NCI-H1048 (cell line): ENCODE data around the gene MBD5.

Experiments used
- DNase-seq: peaks from one replicate; lab custom pipeline; 2025; lab: John Stamatoyannopoulos, UW

Gene MBD5

DNA sequence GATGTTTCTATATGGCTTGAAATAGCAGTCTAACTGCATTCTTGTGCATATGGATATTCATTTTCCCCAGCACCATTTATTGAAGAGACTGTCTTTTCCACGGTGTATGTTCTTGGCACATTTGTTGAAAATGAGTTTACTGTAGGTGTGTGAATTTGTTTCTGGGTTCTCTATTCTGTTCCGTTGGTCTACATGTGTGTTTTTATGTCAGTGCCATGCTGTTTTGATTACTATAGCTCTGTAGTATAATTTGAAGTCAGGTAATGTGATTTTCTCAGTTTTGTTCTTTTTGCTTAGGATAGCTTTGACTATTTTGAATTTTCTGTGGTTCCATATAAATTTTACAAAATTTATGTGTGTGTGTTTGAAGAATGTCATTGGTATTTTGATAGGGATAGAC lies 201.0 kb downstream of the MBD5 start:
- no peak for DNase-seq

- no peak for DNase-seq
Observed at GRCh38 chr2:148231858-148232257, 211.0 kb downstream of the MBD5 start.

- no peak for DNase-seq
Observed at GRCh38 chr2:148234143-148234542, 213.3 kb downstream of the MBD5 start.

GRCh38 chr2:148237911-148238310 lies 217.0 kb downstream of the MBD5 start:
- no peak for DNase-seq

DNA sequence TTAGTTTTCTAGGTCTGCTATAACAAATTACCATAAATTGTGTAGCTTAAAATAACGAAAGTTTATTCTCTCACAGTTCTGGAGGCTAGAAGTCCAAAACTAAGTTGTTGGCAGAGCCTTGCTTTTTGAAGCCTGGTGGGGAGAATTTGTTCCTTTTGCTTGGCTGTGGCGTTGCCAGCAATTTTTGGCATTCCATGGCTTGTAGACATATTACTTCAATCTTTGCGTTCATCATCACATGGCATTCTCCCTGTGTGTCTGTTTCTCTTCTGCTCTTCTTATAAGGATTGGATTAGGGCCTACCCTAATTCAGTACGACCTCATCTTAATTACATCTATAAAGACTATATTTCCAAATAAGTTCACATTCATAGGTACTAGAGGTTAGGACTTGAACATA lies 217.7 kb downstream of the MBD5 start:
- no peak for DNase-seq

DNA sequence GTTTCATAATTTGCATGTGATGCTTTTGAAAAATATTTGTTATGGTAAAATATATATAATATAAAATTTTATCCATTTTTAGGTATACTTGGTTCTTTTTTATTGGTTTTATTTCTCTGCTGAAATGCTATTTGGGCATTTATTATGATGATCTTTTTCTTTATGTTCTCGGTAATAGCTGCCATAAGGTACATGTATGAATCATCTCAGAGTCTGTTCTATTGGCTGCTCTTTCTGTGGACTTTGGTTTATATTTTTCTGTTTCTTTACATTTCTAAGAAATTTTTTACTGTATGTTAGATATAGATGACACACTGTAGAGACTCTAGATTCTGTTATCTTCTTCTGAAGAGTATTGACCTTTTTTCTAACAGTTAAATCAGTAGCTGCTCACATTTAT lies 219.9 kb downstream of the MBD5 start:
- no peak for DNase-seq

GRCh38 chr2:148244593-148245292 lies 223.9 kb downstream of the MBD5 start:
- no peak for DNase-seq

DNA sequence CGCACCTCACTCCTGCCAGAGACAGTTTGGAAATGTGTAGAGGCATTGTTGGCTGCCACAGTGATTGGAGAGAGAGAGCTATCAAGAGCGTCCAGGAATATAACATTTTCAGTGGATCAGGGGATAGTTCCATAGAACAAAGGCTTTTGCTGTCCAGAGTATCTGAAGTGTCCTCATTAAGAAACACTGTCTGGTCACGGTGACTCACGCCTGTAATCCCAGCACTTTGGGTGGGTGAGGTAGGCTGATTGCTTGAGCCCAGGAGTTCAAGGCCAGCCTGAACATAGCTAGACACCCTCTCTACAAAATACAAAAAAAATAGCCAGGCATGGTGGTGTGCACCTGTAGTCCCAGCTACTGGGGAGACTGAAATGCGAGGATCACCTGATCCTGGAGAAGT lies 231.1 kb downstream of the MBD5 start:
- no peak for DNase-seq

GRCh38 chr2:148252646-148253045 lies 231.8 kb downstream of the MBD5 start:
- no peak for DNase-seq

DNA sequence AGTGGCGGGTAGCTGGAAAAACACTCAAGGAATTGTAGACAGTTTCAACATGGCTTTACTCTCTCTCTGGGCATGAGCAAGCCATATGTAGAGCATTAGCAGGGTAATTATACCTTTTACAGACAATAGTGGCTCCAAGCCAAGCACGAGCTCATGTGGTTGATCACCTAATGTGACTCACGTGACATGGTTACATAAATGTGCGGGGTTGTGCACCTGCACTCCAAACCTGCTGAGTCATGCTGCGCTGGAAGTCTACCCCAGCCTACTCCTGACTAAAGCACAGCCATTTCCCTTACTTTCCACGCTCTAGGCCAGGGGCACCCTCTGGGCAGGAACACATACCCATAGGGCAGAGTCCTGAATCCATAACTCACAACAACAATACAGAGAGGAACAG lies 232.8 kb downstream of the MBD5 start:
- no peak for DNase-seq

DNA sequence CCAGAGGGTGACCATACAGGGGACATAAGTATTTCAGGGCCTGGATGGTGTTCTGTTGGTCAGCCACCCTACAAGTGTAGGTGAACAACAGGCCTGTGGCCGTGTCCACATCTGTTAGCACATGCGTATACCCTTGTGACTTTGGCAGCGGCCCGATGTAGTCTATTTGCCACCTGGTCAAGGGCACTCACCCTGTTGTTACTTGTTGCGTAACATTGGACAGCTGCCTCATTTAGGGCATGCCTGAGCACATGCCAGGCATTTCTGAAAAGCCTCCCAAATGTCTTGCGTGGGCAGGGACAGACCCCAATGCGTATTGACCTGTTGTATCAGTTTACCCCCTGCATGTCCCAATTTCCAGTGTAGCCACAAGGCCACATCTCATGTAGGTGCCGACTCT lies 235.0 kb downstream of the MBD5 start:
- DNase-seq, result no peak

DNA sequence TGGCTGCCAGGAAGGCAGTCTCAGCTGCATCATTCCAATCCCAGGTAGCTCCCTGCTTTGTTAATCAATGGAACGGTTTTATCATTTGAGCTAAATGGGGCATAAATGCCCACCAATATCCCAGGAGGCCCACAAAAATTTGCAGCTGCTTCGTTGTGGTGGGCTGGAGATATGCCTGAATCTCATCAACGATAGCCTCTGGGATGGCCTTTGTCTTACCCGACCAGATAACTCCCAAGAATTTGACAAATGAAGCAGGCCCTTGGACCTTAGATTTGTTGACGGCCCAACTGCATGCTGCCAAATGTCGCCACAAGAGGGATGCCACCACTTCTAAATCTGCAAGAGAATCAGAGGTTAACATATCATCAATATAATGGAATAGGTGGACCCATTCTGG lies 236.4 kb downstream of the MBD5 start:
- DNase-seq, result no peak

- DNase-seq, result no peak
Observed at GRCh38 chr2:148258124-148258523, 237.2 kb downstream of the MBD5 start.

GRCh38 chr2:148259674-148260073 lies 238.8 kb downstream of the MBD5 start:
- no peak for DNase-seq

DNA sequence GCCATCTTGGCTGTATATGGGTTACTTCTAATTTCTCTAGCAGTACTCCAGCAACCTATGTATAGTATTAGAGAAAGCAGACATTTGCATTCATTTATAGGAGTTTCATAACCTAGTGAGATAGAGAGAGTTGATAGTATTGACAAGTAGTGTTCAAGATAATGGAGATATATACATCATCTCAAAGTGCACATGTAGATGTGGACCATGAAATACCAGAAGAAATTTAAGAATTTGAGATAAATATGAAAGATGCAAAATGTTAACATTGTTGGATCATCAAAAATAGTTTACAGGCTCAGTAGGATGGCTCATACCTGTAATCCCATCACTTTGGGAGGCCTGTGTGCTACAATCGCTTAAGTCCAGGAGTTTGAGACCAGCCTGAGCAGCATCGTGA lies 243.0 kb downstream of the MBD5 start:
- DNase-seq, result no peak

DNA sequence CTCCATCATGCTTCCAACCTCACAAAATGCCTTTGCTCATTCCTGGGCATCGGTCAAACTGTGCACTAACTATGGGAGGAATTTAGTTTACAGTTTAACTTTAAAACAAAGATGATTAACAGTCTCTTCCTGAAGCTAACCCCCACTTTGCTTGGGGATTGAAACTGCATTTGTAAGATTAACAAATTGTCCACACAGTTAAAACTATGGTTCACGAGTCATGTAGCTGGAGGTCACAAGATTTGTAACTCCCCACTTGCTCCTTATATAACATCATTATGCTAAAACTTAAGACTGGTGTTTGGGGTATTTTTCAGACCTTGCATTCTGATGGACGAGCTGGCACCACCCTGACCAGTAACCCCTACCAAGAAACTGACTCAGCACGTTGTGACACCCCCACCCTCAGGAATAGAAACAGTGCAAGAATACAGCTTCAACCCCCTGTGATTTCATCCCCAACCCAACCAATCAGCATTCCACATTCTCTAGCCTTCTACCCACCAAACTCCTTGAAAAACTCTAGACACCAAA lies 252.3 kb downstream of the MBD5 start:
- no peak for DNase-seq

GRCh38 chr2:148279216-148279615 lies 258.3 kb downstream of the MBD5 start:
- DNase-seq, result no peak

DNA sequence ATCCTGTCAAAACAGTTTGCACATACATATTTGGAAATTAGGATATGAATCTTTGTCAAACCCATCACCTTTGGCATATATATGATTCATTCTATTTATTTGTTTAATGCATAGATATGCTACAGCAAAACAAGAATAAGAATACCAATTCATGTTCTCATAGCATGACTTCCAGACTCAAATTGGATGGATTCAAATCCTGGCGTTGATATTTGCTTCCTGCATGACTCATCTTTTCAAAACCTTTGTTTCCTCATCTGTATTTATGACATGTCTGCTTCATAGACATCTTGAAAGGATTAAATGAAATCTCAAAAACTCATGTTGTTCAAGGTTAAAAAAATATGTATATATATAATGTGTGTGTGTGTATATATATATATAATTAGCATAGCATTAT lies 261.3 kb downstream of the MBD5 start:
- DNase-seq, result no peak

GRCh38 chr2:148292431-148292830 lies 271.5 kb downstream of the MBD5 start:
- DNase-seq, result no peak

GRCh38 chr2:148298196-148298595 lies 277.3 kb downstream of the MBD5 start:
- DNase-seq, result no peak

DNA sequence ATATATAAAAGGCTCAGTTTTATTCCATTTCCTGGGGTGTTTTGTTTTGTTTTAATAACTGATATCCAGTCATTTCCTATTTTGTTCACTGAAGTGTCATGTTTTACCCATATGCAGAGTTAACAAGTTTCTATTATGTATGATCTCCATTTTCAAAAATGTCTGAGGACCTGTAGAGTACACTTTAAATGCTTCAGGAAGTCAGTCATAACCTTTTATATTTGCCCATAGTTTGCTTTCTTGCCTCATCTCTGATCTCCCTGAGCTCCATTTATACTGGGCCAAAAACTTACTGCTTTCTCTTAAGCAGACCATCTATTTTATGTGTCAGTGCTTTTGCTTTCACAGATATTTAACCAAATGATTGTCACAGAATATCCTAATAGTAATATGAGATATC lies 278.7 kb downstream of the MBD5 start:
- no peak for DNase-seq

DNA sequence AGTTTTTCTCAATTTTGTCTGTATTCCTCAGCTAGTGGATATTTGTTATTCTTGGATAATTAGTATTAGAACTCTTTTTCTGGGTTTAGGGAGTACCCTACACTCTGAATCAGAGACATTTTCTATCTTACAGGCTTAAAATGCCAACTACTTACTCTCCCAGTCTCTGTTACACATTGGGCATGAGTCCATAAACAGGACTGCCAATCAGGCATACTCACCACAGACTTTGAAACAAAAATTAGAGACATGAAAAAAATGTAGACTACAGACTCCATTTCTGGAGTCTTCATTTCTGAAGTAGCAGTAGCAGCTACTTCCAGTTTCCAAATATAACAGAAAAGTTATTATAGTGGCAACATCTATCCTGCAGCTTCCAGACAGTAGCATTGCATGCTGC lies 279.7 kb downstream of the MBD5 start:
- DNase-seq, result no peak

- DNase-seq, result no peak
Observed at GRCh38 chr2:148301362-148301761, 280.5 kb downstream of the MBD5 start.

DNA sequence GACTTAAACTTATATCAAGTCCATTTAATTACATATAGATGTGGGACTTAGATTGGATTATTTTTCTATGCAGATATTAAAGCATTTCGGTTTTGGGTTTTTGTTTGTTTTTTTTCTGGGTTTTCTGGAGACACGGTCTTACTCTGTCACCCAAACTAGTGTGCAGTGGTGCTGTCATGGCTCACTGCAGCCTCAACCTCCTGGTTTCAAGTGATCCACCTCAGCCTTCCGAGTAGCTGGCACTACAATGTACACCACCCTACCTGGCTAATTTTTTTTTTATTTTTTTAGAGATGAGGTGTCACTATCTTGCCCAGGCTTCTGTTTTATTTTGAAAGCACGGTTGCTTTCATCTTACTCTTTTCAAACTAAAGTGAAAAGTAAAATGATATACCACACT lies 281.6 kb downstream of the MBD5 start:
- DNase-seq, result no peak
